SK-N-SH treated with all-trans-retinoic acid at 6 μM for 48 hours (cell line): ENCODE data around the gene ZBTB40.

ENCODE experiments used
- ATAC-seq: fragments of 200-7000 bp; cut with Tn5 transposase; 3 replicates; pipeline ENCODE4 v1.9.1; 2020; ENCODE audit warnings: mild to moderate bottlenecking, moderate library complexity
- CSDC2 ChIP-seq: fragments of 250-450 bp; sonication (Bioruptor Pico); IDR thresholded peaks from 2 replicates; pipeline ENCODE4 v1.5.0; 2020; ENCODE audit warnings: mild to moderate bottlenecking, moderate library complexity
- ESRRG ChIP-seq: fragments of 250-450 bp; sonication (Bioruptor Pico); IDR thresholded peaks from 2 replicates; pipeline ENCODE4 v1.6.1; 2021; ENCODE audit warnings: mild to moderate bottlenecking
- GLIS3 ChIP-seq: fragments of 250-450 bp; sonication (Bioruptor Pico); IDR thresholded peaks from 2 replicates; pipeline ENCODE4 v1.5.0; 2020; ENCODE audit warnings: mild to moderate bottlenecking, moderate library complexity
- ISL1 ChIP-seq: fragments of 250-450 bp; sonication (Bioruptor Pico); IDR thresholded peaks from 2 replicates; pipeline ENCODE4 v2.1.2; 2022; ENCODE audit warnings: mild to moderate bottlenecking, moderate library complexity
- OSR1 ChIP-seq: fragments of 250-450 bp; sonication (Bioruptor Pico); IDR thresholded peaks from 2 replicates; pipeline ENCODE4 v1.8.0; 2022; ENCODE audit warnings: moderate library complexity, mild to moderate bottlenecking, inconsistent platforms
- PPARA ChIP-seq: fragments of 250-450 bp; sonication (Bioruptor Pico); IDR thresholded peaks from 2 replicates; pipeline ENCODE4 v1.5.0; 2020; ENCODE audit warnings: mild to moderate bottlenecking, borderline replicate concordance
- SNAI2 ChIP-seq: fragments of 250-450 bp; sonication (Bioruptor Pico); IDR thresholded peaks from 2 replicates; pipeline ENCODE4 v1.5.0; 2020; ENCODE audit warnings: mild to moderate bottlenecking, moderate library complexity
- TCF4 ChIP-seq: fragments of 250-450 bp; sonication (Bioruptor Pico); IDR thresholded peaks from 2 replicates; pipeline ENCODE4 v1.8.0; 2021; ENCODE audit warnings: mild to moderate bottlenecking, moderate library complexity, borderline replicate concordance
- TOX ChIP-seq: fragments of 250-450 bp; sonication (Bioruptor Pico); IDR thresholded peaks from 2 replicates; pipeline ENCODE4 v1.8.0; 2021; ENCODE audit warnings: mild to moderate bottlenecking, moderate library complexity, borderline replicate concordance
- ZC3H10 ChIP-seq: fragments of 250-450 bp; sonication (Bioruptor Pico); IDR thresholded peaks from 2 replicates; pipeline ENCODE4 v1.5.1; 2021; ENCODE audit warnings: mild to moderate bottlenecking, moderate library complexity
- ZFP3 ChIP-seq: fragments of 250-450 bp; sonication (Bioruptor Pico); IDR thresholded peaks from 2 replicates; pipeline ENCODE4 v1.5.0; 2020; ENCODE audit warnings: mild to moderate bottlenecking, moderate library complexity
- ZFP30 ChIP-seq: fragments of 450-650 bp; formaldehyde crosslinking; IDR thresholded peaks from 2 replicates; pipeline ENCODE4 v1.5.0; 2022; ENCODE audit warnings: mild to moderate bottlenecking, moderate library complexity
- ZNF565 ChIP-seq: fragments of 450-650 bp; formaldehyde crosslinking; conservative IDR thresholded peaks from 2 replicates; pipeline ENCODE4 v1.5.0; 2020; ENCODE audit warnings: low read depth, mild to moderate bottlenecking, moderate library complexity
- ZNF70 ChIP-seq: fragments of 450-650 bp; formaldehyde crosslinking; IDR thresholded peaks from 2 replicates; pipeline ENCODE4 v1.5.0; 2020; ENCODE audit warnings: mild to moderate bottlenecking, moderate library complexity
- TF ChIP-seq, protein P1 (sequence below): fragments of 250-450 bp; sonication (Bioruptor Pico); IDR thresholded peaks from 2 replicates; pipeline ENCODE4 v1.5.0; 2020; ENCODE audit warnings: mild to moderate bottlenecking, moderate library complexity
- TF ChIP-seq, protein P2 (sequence below): fragments of 250-450 bp; sonication (Bioruptor Pico); IDR thresholded peaks from 2 replicates; pipeline ENCODE4 v1.5.1; 2020; ENCODE audit warnings: low read depth, mild to moderate bottlenecking, moderate library complexity
- TF ChIP-seq, protein P3 (sequence below): fragments of 250-450 bp; sonication (Bioruptor Pico); IDR thresholded peaks from 2 replicates; pipeline ENCODE4 v1.5.1; 2021; ENCODE audit warnings: mild to moderate bottlenecking, moderate library complexity
- TF ChIP-seq, protein P4 (sequence below): fragments of 250-450 bp; sonication (Bioruptor Pico); IDR thresholded peaks from 2 replicates; pipeline ENCODE4 v1.8.0; 2020; ENCODE audit warnings: mild to moderate bottlenecking, moderate library complexity, borderline replicate concordance
- TF ChIP-seq, protein P5 (sequence below): fragments of 250-450 bp; sonication (Bioruptor Pico); IDR thresholded peaks from 2 replicates; pipeline ENCODE4 v1.8.0; 2021; ENCODE audit warnings: low read depth, mild to moderate bottlenecking, moderate library complexity, borderline replicate concordance

Gene ZBTB40

DNA sequence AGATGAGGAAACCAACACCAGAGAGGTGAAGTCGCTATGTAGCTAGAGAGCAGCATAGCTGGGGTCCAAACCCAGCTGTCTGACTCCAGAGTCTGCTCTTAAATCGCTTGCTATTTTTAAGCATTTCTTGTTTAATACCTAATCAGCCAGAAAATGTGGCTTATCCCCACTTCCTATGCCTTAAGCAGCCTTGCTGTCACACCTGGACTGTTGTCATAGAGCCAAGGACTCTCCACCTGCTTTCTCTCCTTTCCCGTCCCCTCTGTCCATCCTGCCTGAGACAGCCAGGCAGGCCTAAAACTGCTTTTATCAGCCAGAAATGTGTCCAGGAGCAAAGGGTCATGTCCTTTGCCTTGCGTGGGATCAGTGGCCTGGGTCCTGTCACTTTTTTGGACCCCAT, 83.3 kb downstream of the ZBTB40 start (continued):
- TF ChIP-seq, protein P1, sequence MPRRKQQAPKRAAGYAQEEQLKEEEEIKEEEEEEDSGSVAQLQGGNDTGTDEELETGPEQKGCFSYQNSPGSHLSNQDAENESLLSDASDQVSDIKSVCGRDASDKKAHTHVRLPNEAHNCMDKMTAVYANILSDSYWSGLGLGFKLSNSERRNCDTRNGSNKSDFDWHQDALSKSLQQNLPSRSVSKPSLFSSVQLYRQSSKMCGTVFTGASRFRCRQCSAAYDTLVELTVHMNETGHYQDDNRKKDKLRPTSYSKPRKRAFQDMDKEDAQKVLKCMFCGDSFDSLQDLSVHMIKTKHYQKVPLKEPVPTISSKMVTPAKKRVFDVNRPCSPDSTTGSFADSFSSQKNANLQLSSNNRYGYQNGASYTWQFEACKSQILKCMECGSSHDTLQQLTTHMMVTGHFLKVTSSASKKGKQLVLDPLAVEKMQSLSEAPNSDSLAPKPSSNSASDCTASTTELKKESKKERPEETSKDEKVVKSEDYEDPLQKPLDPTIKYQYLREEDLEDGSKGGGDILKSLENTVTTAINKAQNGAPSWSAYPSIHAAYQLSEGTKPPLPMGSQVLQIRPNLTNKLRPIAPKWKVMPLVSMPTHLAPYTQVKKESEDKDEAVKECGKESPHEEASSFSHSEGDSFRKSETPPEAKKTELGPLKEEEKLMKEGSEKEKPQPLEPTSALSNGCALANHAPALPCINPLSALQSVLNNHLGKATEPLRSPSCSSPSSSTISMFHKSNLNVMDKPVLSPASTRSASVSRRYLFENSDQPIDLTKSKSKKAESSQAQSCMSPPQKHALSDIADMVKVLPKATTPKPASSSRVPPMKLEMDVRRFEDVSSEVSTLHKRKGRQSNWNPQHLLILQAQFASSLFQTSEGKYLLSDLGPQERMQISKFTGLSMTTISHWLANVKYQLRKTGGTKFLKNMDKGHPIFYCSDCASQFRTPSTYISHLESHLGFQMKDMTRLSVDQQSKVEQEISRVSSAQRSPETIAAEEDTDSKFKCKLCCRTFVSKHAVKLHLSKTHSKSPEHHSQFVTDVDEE (CRISPR knock-in tag), result no peak
- TF ChIP-seq ESRRG (CRISPR knock-in tag) (no peak), SNAI2 (CRISPR knock-in tag) (no peak)

DNA sequence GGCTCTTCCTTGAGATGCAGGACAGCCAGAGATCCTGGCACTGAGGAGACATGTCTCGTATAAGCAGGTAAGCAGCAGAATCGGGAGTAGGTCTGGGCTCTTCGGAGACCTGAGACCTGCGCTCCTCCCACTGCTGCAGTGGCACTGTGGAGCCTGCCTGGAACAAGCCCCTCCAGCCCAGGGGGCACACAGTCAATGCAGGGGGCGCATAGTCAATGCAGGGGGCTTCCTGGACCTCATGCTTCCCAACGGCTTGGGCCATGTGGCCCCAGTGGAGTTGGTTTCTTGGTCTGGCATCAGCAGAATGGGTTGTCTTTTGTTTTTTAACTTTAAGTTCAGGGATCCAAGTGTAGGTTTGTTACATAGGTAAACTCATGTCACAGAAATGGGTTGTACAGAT, 83.7 kb downstream of the ZBTB40 start:
- TF ChIP-seq OSR1 (CRISPR knock-in tag) (no peak), GLIS3 (no peak), SNAI2 (CRISPR knock-in tag) (no peak), PPARA (CRISPR knock-in tag) (no peak), TOX (no peak), ZC3H10 (no peak), ESRRG (CRISPR knock-in tag) (no peak), ZNF565 (CRISPR knock-in tag) (no peak), ZFP30 (CRISPR knock-in tag) (no peak), ISL1 (CRISPR knock-in tag) (no peak), ZNF70 (CRISPR knock-in tag) (no peak)
- TF ChIP-seq, protein P2, sequence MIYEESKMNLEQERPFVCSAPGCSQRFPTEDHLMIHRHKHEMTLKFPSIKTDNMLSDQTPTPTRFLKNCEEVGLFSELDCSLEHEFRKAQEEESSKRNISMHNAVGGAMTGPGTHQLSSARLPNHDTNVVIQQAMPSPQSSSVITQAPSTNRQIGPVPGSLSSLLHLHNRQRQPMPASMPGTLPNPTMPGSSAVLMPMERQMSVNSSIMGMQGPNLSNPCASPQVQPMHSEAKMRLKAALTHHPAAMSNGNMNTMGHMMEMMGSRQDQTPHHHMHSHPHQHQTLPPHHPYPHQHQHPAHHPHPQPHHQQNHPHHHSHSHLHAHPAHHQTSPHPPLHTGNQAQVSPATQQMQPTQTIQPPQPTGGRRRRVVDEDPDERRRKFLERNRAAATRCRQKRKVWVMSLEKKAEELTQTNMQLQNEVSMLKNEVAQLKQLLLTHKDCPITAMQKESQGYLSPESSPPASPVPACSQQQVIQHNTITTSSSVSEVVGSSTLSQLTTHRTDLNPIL, result no peak
- TF ChIP-seq, protein P3, sequence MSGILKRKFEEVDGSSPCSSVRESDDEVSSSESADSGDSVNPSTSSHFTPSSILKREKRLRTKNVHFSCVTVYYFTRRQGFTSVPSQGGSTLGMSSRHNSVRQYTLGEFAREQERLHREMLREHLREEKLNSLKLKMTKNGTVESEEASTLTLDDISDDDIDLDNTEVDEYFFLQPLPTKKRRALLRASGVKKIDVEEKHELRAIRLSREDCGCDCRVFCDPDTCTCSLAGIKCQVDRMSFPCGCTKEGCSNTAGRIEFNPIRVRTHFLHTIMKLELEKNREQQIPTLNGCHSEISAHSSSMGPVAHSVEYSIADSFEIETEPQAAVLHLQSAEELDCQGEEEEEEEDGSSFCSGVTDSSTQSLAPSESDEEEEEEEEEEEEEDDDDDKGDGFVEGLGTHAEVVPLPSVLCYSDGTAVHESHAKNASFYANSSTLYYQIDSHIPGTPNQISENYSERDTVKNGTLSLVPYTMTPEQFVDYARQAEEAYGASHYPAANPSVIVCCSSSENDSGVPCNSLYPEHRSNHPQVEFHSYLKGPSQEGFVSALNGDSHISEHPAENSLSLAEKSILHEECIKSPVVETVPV (CRISPR knock-in tag), result no peak
- TF ChIP-seq, protein P1 (CRISPR knock-in tag), result no peak
- ATAC-seq, result no peak

DNA sequence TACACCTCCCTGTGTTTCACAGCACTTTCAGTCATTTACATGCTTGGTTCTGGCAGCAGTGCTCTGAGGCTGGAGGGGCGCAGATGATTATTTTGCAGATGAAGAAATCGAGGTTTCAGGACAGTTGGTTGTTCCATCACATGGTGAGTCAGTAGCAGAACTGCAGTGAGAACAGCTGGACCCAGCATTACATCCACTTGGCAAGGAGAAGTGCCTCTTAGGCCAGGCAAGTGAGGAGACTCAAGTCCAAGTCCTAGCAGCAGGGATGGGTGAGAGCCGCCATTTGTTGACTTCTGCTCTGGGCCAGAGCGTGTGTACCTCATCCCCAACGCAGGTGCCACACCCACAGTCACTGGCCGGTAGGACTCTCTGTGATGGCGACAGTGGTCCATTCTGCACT, 84.9 kb downstream of the ZBTB40 start:
- ATAC-seq, result no peak
- no peak for TF ChIP-seq ZFP3
- TF ChIP-seq, protein P2, result no peak
- TF ChIP-seq TCF4 (CRISPR knock-in tag), result no peak
- no peak for TF ChIP-seq OSR1 (CRISPR knock-in tag)
- no peak for TF ChIP-seq ZNF565 (CRISPR knock-in tag)
- no peak for TF ChIP-seq TOX
- TF ChIP-seq, protein P4, sequence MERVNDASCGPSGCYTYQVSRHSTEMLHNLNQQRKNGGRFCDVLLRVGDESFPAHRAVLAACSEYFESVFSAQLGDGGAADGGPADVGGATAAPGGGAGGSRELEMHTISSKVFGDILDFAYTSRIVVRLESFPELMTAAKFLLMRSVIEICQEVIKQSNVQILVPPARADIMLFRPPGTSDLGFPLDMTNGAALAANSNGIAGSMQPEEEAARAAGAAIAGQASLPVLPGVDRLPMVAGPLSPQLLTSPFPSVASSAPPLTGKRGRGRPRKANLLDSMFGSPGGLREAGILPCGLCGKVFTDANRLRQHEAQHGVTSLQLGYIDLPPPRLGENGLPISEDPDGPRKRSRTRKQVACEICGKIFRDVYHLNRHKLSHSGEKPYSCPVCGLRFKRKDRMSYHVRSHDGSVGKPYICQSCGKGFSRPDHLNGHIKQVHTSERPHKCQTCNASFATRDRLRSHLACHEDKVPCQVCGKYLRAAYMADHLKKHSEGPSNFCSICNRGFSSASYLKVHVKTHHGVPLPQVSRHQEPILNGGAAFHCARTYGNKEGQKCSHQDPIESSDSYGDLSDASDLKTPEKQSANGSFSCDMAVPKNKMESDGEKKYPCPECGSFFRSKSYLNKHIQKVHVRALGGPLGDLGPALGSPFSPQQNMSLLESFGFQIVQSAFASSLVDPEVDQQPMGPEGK (CRISPR knock-in tag), result no peak
- TF ChIP-seq, protein P5, sequence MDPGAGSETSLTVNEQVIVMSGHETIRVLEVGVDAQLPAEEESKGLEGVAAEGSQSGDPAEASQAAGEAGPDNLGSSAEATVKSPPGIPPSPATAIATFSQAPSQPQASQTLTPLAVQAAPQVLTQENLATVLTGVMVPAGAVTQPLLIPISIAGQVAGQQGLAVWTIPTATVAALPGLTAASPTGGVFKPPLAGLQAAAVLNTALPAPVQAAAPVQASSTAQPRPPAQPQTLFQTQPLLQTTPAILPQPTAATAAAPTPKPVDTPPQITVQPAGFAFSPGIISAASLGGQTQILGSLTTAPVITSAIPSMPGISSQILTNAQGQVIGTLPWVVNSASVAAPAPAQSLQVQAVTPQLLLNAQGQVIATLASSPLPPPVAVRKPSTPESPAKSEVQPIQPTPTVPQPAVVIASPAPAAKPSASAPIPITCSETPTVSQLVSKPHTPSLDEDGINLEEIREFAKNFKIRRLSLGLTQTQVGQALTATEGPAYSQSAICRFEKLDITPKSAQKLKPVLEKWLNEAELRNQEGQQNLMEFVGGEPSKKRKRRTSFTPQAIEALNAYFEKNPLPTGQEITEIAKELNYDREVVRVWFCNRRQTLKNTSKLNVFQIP (CRISPR knock-in tag), result no peak
- no peak for TF ChIP-seq CSDC2 (CRISPR knock-in tag)
- TF ChIP-seq, protein P1 (CRISPR knock-in tag), result no peak
- TF ChIP-seq, all 23 proteins: peak for 0
